ENCODE results near the gene SHMT2. TPM values are rescaled to one million over a fixed set of nuclear protein-coding genes. Genes with fewer than 3 reads are reported as not detected.

The SHMT2 gene
- total RNA-seq, 1 experiment from 2014 or later, result 280 TPM

GRCh38 chr12:57227315-57228115, 2.0 kb upstream of the SHMT2 start (continued):
- TF ChIP-seq EZH2phosphoT487 (IDR thresholded peaks at IDR 0.05; ENCODE audit: borderline replicate concordance) (no peak), POLR2A (IDR thresholded peaks at IDR 0.05; ENCODE audit: borderline replicate concordance, extremely low read depth, insufficient read depth, insufficient read length) (no peak), SRF (IDR thresholded peaks at IDR 0.05; ENCODE audit: low read depth) (no peak), SIN3A (IDR thresholded peaks at IDR 0.05; ENCODE audit: low read depth) (no peak)

- Histone ChIP-seq H3K9me3 (ENCODE audit: control insufficient read depth in 1 of 2, insufficient read depth in 1 of 2, low read depth in 1 of 2, low read length in 2 of 2) (no peaks in the 10 kb centered on the region), H4K20me1 (ENCODE audit: insufficient read depth) (no peaks in the 10 kb centered on the region), H3K27me3 (ENCODE audit: insufficient read depth, low read length) (no peaks in the 10 kb centered on the region), H3K9ac (ENCODE audit: low read length) (peak overlapping the region; percentile 93), H3K27ac (ENCODE audit: low read depth, low read length) (peak overlapping the region; percentile 88; the same call in 1 of the 2 replicates), H3K4me2 (ENCODE audit: low read length) (peak overlapping the region; percentile 94), H3K4me1 (ENCODE audit: control insufficient read depth in 1 of 2, insufficient read depth in 2 of 2, low read length in 2 of 2) (peaks cover 6 to 17% of the 10 kb centered on the region in 2 experiments; a peak in 3 of 4 replicates), H3K9me2 (ENCODE audit: insufficient read depth) (no peaks in the 10 kb centered on the region), H3K79me2 (ENCODE audit: insufficient read depth, low read length) (peaks cover 30% of the 10 kb centered on the region), H3K36me3 (ENCODE audit: control insufficient read depth in 1 of 2, insufficient read depth in 2 of 2, low read length in 2 of 2) (peaks cover 15 to 33% of the 10 kb centered on the region in 2 experiments), H3K4me3 (replicated peaks in 1 of 2; ENCODE audit: low read depth in 1 of 2, low read length in 2 of 2) (peak overlapping the region; percentile 71 to 86), H2AFZ (ENCODE audit: low read depth, low read length, poor library complexity, severe bottlenecking) (no peak overlapping the region)
- ATAC-seq (0 out of 2 replicates have a peak, but pooled peaks have one; percentile 5), DNase-seq (ENCODE audit: low read depth, low spot score) (no peak)
- TSS peak; percentile 91 for BruUV-seq (replicated peaks)
- TF ChIP-seq EZH2 (IDR thresholded peaks at IDR 0.05), result no peak
- no peak for TF ChIP-seq ATF3 (IDR thresholded peaks at IDR 0.05)
- TF ChIP-seq CTCF (IDR thresholded peaks at IDR 0.05 in 2 of 3, conservative IDR thresholded peaks at IDR 0.05 in 1 of 3; ENCODE audit: borderline replicate concordance in 1 of 3, insufficient read depth in 1 of 3, low read depth in 2 of 3, low read length in 2 of 3), result no peak
- intact Hi-C loops (cut with micrococcal nuclease), result no loop called here
- RAD21 ChIA-PET (ENCODE audit: low non-redundant PET in 1 of 2, low total read pairs in 2 of 2, uncharacterized antibody in 2 of 2, unreplicated experiment in 2 of 2), result interaction anchor here in 1 of 2 experiments (0.5 kb wide), 1 partner anchor 34 kb away, joined by 3 read pairs; no protein-coding TSS in a partner anchor
- CTCF ChIA-PET, result interaction anchor here (0.8 to 3.3 kb wide), 7 partner anchors 9 to 230 kb away, joined by 3 to 64 read pairs (median 4); partner anchors contain the start of genes GLI1 and NXPH4
- POLR2A ChIA-PET, result interaction anchor here (0.6 to 2.3 kb wide), 8 partner anchors 10 to 226 kb away, joined by 3 to 16 read pairs (median 4); partner anchors contain the start of genes INHBE and STAT6
Measured at GRCh38 chr12:57229046-57229633, 371 bp upstream of the SHMT2 start.
